HG02798 (cell line): ENCODE data around the gene MPG.
A peak's percentile ranks its signal among the peaks of the same experiment; 100 is the strongest.
"Not testable (repeated sequence)": the region's sequence is repeated elsewhere in the genome, so short reads cannot be mapped to it uniquely, and the experiment has no call there.

Experiments used
- ATAC-seq: cut with Tn5 transposase; IDR thresholded peaks from one replicate; pipeline ENCODE4 v1.9.1; 2021; ENCODE audit warnings: mild to moderate bottlenecking; ENCODE audit not compliant: unreplicated experiment, poor library complexity

The MPG gene

GRCh38 chr16:77807-78443, at the start of gene MPG:
Gene MPG, plus strand, starts transcription at chr16:78225. Its CDS starts 85 bp downstream, at chr16:78310.
- ATAC-seq = peak; percentile 80

GRCh38 chr16:30627-31026, 47.4 kb upstream of the MPG start:
- ATAC-seq = not testable (repeated sequence)

- ATAC-seq = not testable (repeated sequence)
These were observed 44.7 kb upstream of the MPG start for GRCh38 chr16:33154-33876.

- ATAC-seq = no peak
These were observed 44.0 kb upstream of the MPG start for GRCh38 chr16:33877-34647.

GRCh38 chr16:34648-34987, 43.4 kb upstream of the MPG start:
- ATAC-seq = no peak

GRCh38 chr16:35011-35677, 42.9 kb upstream of the MPG start:
- no peak for ATAC-seq

GRCh38 chr16:35678-36305, 42.2 kb upstream of the MPG start:
- ATAC-seq = no peak

- no peak for ATAC-seq
These were observed 41.6 kb upstream of the MPG start for GRCh38 chr16:36336-36984.

- no peak for ATAC-seq
These were observed 40.5 kb upstream of the MPG start for GRCh38 chr16:37511-37910.

- not testable (repeated sequence) for ATAC-seq
These were observed 39.8 kb upstream of the MPG start for GRCh38 chr16:38206-38605.

GRCh38 chr16:38941-39892, 38.8 kb upstream of the MPG start:
- ATAC-seq = peak; percentile 75

GRCh38 chr16:41439-42068, 36.5 kb upstream of the MPG start:
- no peak for ATAC-seq

GRCh38 chr16:42069-42457, 36.0 kb upstream of the MPG start:
- ATAC-seq = no peak

GRCh38 chr16:42691-43090, 35.3 kb upstream of the MPG start:
- ATAC-seq = no peak

- ATAC-seq = no peak
These were observed 34.7 kb upstream of the MPG start for GRCh38 chr16:43294-43693.

- no peak for ATAC-seq
These were observed 33.4 kb upstream of the MPG start for GRCh38 chr16:44655-45054.

GRCh38 chr16:45454-45853, 32.6 kb upstream of the MPG start:
- no peak for ATAC-seq

GRCh38 chr16:46510-46909, 31.5 kb upstream of the MPG start:
- ATAC-seq = not testable (repeated sequence)
